Fibroblast of pulmonary artery (primary cell): ENCODE measurements around the gene PKNOX1.

ENCODE experiments used
- DNase-seq: peaks from one replicate; pipeline ENCODE4 v3.0.0-alpha.2; 2010; ENCODE audit warnings: low read depth
- H3K4me3 ChIP-seq: replicated peaks from 2 replicates; pipeline ENCODE4 v1.5.1; 2011; ENCODE audit warnings: low read depth, mild to moderate bottlenecking, control low read depth, low read length, moderate library complexity
- CTCF ChIP-seq: IDR thresholded peaks from 2 replicates; pipeline ENCODE4 v1.5.1; 2011; ENCODE audit warnings: mild to moderate bottlenecking, control low read depth, low read length, inconsistent platforms; ENCODE audit errors: missing control alignments

PKNOX1 gene

GRCh38 chr21:42969193-42969600, 5.2 kb upstream of the PKNOX1 start:
- no peak for DNase-seq
- TF ChIP-seq CTCF, result no peak
- no peak overlapping the region for H3K4me3 ChIP-seq

- no peak overlapping the region for H3K4me3 ChIP-seq
- no peak for TF ChIP-seq CTCF
- DNase-seq, result no peak
These were observed 3.3 kb upstream of the PKNOX1 start for GRCh38 chr21:42970946-42971653.

- no peak for DNase-seq
- TF ChIP-seq CTCF, result no peak
These were observed 2.5 kb upstream of the PKNOX1 start for GRCh38 chr21:42971897-42972275.

GRCh38 chr21:42973309-42973990, 912 bp upstream of the PKNOX1 start:
- DNase-seq, result no peak
- H3K4me3 ChIP-seq, result peak overlapping the region; percentile 66
- TF ChIP-seq CTCF, result no peak

More at GRCh38 chr21:42971897-42972275, 2.5 kb upstream of the PKNOX1 start:
- H3K4me3 ChIP-seq, result no peak overlapping the region

- TF ChIP-seq CTCF, result no peak
- peak; percentile 70 for DNase-seq
- peak overlapping the region; percentile 90 for H3K4me3 ChIP-seq
These were observed 764 bp downstream of the PKNOX1 start for GRCh38 chr21:42974832-42975820.

GRCh38 chr21:42975886-42976608, 1.7 kb downstream of the PKNOX1 start:
- H3K4me3 ChIP-seq, result peak overlapping the region; percentile 90
- DNase-seq, result no peak
- TF ChIP-seq CTCF, result no peak
